D721Med (cell line): ENCODE data around the gene BTBD7.

Experiments used
- DNase-seq: peaks from one replicate; pipeline ENCODE4 v3.0.0; 2011; ENCODE audit warnings: low spot score; ENCODE audit not compliant: insufficient read length
- FAIRE-seq: peaks from 2 replicates; lab custom pipeline; 2011; peaks lifted over from hg19 to GRCh38; lab: Jason Lieb, UNC
- TF ChIP-seq, protein P1 (sequence below): IDR thresholded peaks from 2 replicates; pipeline ENCODE4 v1.5.1; 2012; ENCODE audit warnings: mild to moderate bottlenecking, control low read depth; ENCODE audit not compliant: insufficient read depth; ENCODE audit errors: missing control alignments

The BTBD7 gene

DNA sequence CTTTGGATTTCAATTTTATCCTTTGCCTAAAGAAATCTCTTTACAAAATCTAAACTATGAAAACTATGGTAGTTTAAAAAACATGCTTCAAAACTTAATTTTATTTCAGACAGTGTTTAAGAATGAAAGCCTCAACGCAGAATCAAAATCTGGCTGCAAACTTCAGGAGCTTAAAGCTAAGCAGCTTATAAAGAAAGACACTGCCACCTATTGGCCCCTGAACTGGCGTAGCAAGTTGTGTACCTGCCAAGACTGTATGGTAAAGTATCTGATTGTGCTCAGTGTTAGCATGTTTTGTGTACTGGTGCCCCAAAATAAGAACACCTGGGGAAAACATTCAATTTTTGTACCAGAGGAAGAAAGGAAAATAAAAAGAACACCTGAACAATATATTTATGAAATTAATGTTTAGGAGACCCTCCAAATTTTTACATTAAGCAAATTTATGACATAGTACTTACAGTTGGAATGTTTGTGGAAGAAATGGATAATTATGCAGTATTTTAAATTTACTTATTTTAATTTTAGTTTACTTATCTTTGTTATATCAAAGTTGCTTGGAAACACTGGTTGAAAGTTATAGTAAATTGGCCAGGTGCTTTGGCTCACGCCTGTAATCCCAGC lies 113.6 kb downstream of the BTBD7 start:
- peak; percentile 70 for FAIRE-seq
- peak; percentile 50 for DNase-seq
- TF ChIP-seq, protein P1, sequence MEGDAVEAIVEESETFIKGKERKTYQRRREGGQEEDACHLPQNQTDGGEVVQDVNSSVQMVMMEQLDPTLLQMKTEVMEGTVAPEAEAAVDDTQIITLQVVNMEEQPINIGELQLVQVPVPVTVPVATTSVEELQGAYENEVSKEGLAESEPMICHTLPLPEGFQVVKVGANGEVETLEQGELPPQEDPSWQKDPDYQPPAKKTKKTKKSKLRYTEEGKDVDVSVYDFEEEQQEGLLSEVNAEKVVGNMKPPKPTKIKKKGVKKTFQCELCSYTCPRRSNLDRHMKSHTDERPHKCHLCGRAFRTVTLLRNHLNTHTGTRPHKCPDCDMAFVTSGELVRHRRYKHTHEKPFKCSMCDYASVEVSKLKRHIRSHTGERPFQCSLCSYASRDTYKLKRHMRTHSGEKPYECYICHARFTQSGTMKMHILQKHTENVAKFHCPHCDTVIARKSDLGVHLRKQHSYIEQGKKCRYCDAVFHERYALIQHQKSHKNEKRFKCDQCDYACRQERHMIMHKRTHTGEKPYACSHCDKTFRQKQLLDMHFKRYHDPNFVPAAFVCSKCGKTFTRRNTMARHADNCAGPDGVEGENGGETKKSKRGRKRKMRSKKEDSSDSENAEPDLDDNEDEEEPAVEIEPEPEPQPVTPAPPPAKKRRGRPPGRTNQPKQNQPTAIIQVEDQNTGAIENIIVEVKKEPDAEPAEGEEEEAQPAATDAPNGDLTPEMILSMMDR: peak; percentile 83

DNA sequence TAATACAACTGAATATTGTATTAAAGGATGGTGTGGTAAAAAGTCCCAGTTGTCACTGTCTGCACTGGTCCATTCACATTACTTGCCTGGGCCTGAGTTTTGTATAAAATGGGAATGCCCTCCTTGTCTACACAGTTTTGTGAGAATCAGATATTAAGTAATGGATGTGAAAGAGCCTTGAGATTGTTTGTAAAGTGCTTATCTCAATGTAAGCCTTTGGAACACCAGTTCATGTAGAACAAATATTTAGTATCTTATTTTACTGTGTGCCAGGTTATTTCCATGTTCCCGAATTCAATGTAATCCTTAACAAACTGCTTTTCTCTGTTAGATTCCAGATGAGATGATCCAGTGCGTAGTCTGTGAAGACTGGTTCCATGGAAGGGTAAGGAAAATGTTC lies 118.2 kb downstream of the BTBD7 start:
- TF ChIP-seq, protein P1: no peak
- no peak for FAIRE-seq
- DNase-seq: no peak

DNA sequence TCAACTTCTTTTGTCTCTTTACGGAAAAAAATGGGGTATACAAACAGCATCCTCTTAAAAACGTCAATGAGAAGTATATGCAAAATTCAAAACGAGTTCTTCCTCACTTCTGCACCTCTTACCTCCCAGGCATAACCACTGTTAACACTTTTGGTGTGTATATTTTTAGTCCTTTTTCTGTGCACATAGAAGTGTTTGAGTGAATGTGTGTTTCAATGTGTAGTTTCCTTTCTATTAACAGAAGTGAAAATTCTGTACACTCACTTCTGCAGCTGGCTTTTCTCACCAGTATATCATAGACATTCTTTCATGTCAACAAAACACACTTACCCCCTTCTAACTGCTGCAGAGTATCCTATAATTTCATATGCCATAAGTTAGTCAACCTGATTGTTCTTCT lies 120.4 kb downstream of the BTBD7 start:
- DNase-seq (no peak), FAIRE-seq (no peak)
- TF ChIP-seq, protein P1: no peak

DNA sequence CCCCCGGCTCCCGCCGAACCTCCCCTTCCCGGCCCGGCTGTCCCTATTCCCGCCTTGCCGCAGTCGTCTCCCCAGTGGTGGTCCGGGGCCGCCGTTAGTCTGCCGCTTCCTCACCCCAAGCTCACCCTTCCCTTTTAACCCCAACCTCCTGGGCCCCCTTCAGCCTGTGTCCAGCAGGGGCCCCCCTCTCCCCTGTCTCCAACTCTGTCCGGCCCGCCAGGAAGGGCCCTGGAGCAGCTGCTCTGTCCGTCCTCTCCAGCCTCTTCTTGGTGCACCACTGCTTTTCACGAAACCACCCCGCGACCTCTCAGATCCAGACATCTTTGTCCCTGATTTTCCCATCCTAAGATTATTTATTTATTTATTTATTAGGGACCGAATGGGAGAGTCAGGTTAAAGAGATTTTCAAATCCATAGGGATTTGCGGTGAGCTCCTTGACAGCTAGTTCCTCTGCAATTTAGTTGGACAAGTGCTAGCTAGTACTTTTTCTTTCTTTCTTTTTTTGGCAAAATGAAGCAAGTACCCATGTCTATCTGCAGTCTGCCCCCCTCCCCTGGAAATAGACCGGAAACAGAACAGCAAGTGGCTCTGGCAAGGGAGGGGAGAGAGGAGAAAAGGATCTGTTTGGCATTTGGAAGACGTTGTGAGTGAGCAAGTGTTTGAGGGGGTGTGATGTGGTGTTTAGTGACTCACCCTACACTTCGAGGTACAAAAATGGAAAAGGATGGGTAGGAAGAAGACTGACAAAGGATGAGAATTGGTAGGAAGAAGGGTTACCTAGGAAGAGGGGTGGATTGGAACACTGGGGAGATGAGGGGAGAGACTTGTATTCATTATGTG lies 125.1 kb downstream of the BTBD7 start:
- DNase-seq (no peak), FAIRE-seq (no peak)
- TF ChIP-seq, protein P1: peak; percentile 21

DNA sequence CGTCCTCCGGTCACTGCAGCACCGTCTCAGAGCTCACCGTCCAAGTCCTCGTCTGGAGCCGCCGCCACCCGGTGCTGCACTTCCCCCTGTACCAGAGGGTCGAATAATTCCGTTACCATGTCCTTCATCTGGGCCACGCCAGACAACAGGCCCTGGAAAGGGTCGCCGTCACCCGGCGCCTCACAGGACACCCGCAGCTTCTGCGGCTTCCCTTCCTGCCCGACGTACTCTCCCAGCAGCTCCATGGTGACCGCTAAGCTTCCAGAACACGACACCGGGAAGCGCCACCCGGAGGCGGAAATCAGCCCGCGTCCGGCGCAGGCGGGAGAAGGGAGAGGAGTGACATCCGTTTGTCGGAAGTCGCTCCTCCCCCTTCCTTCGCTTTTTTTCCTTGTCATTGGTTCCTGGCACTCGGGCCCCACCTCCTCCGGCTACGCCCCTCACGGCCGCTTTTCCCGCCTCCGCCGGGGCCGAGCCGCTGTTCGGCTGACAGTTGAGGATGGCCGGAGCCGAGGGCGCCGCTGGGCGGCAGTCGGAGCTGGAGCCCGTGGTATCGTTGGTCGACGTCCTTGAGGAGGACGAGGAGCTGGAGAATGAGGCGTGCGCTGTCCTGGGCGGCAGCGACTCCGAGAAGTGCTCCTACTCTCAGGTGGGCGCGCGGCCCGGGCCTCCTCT lies 125.9 kb downstream of the BTBD7 start, which contains the start of the genes GON7 and UBR7:
Gene GON7, minus strand, starts transcription at position 273 of the 675 bp plus-strand sequence. Its CDS starts 28 bp downstream, at position 245.
Gene UBR7, plus strand, starts transcription at position 464 of the 675 bp plus-strand sequence. Its CDS starts 36 bp downstream, at position 500.
- TF ChIP-seq, protein P1: peak; percentile 23
- DNase-seq (peak; percentile 75), FAIRE-seq (no peak)

DNA sequence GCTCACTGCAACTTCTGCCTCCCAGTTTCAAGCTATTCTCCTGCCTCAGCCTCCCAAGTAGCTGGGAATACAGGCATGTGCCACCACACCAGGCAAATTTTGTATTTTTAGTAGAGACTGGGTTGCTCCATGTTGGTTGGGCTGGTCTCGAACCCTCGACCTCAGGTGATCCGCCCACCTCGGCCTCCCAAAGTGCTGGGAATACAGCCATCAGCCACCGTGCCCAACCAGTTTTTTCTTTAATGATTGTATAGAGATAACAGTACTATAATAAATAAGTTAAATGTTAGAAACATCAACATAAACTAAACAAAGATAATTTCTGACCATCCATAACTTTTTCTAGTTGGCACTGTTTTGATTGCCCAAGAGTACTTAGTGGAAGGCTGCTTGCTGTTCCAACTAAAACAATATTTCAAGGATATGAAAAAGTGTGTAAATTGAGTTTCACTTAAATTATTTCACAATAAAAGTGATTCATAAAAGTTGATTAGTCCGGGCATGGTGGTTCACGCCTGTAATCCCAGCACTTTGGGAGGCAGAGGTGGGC lies 131.6 kb downstream of the BTBD7 start:
- no peak for FAIRE-seq
- DNase-seq: no peak
- TF ChIP-seq, protein P1: no peak
